ENCODE data around the gene EPHA1.

Gene EPHA1

GRCh38 chr7:143385891-143386781 is 22.5 kb downstream of the EPHA1 start:
- peak; percentile 44 for DNase-seq
- Histone ChIP-seq H3K4me3 (ENCODE audit: low read depth, low read length) (no peak overlapping the region), H3K27me3 (no peaks in the 10 kb centered on the region), H3K4me1 (no peaks in the 10 kb centered on the region; the same call in none of the 2 replicates), H3K36me3 (peaks cover 35% of the 10 kb centered on the region), H3K9me3 (no peaks in the 10 kb centered on the region)
- TF ChIP-seq, protein P1, sequence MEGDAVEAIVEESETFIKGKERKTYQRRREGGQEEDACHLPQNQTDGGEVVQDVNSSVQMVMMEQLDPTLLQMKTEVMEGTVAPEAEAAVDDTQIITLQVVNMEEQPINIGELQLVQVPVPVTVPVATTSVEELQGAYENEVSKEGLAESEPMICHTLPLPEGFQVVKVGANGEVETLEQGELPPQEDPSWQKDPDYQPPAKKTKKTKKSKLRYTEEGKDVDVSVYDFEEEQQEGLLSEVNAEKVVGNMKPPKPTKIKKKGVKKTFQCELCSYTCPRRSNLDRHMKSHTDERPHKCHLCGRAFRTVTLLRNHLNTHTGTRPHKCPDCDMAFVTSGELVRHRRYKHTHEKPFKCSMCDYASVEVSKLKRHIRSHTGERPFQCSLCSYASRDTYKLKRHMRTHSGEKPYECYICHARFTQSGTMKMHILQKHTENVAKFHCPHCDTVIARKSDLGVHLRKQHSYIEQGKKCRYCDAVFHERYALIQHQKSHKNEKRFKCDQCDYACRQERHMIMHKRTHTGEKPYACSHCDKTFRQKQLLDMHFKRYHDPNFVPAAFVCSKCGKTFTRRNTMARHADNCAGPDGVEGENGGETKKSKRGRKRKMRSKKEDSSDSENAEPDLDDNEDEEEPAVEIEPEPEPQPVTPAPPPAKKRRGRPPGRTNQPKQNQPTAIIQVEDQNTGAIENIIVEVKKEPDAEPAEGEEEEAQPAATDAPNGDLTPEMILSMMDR (IDR thresholded peaks at IDR 0.05; ENCODE audit: low read depth, low read length): no peak

DNA sequence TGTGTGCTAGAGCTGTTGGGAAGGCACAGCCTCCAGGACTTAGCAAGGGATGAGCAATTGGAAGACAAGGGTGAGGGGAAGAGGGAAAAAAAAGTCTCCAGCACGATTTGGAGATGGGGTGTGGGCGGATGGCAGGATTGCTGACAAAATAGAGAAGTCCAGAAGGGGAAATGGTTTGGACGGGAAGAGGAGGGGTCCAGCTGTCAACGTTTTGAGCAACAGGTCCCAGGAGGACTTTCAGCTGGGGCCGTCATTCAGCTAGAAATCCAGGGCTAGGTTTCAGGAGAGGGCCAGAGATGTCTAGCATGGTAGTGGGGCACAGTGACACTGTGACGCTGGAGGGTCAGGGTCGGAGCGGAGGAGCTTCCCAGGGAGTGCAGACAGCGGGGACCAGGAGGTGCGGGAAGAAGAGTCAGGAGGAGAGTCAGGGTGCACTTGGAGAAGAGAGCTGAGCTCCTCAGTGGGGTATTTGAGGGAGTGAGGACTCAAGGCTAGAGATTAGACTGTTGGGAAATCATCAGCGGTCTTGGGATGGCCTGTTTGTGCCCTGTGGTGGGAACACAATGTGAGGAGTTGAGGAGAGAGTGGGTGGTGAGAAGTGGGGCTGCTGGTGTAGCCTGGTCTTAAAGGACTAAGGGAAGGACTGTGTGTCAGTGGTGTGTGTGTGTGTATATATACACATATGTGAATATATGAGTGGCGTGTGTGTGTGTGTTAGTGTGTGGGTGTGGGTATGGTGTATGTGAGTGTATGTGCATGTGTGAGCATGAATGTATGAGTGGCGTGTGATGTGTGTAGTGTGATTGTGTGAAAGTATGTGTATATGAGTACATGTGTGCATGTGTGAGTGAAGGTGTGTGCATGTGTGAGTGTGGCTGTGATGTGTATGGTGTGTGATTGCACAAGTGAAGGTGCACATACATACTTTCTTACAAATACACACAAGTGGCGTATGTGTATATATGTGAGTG is 23.7 kb downstream of the EPHA1 start:
- DNase-seq: no peak
- Histone ChIP-seq H3K4me1 (no peaks in the 10 kb centered on the region; the same call in none of the 2 replicates), H3K9me3 (no peaks in the 10 kb centered on the region), H3K4me3 (ENCODE audit: low read depth, low read length) (no peak overlapping the region), H3K27me3 (no peaks in the 10 kb centered on the region), H3K36me3 (peaks cover 26% of the 10 kb centered on the region)
- TF ChIP-seq, protein P1 (IDR thresholded peaks at IDR 0.05; ENCODE audit: low read depth, low read length): no peak

GRCh38 chr7:143384148-143384547 is 24.5 kb downstream of the EPHA1 start:
- Histone ChIP-seq H3K4me1 (no peaks in the 10 kb centered on the region; the same call in none of the 2 replicates), H3K27me3 (no peaks in the 10 kb centered on the region), H3K9me3 (no peaks in the 10 kb centered on the region), H3K36me3 (peaks cover 21% of the 10 kb centered on the region), H3K4me3 (ENCODE audit: low read depth, low read length) (no peak overlapping the region)
- no peak for DNase-seq
- TF ChIP-seq, protein P1 (IDR thresholded peaks at IDR 0.05; ENCODE audit: low read depth, low read length): no peak

GRCh38 chr7:143383642-143383957 is 25.1 kb downstream of the EPHA1 start:
- Histone ChIP-seq H3K4me3 (ENCODE audit: low read depth, low read length) (no peak overlapping the region), H3K9me3 (no peaks in the 10 kb centered on the region), H3K36me3 (peaks cover 16% of the 10 kb centered on the region), H3K4me1 (no peaks in the 10 kb centered on the region; the same call in none of the 2 replicates), H3K27me3 (no peaks in the 10 kb centered on the region)
- no peak for DNase-seq
- TF ChIP-seq, protein P1 (IDR thresholded peaks at IDR 0.05; ENCODE audit: low read depth, low read length): no peak

DNA sequence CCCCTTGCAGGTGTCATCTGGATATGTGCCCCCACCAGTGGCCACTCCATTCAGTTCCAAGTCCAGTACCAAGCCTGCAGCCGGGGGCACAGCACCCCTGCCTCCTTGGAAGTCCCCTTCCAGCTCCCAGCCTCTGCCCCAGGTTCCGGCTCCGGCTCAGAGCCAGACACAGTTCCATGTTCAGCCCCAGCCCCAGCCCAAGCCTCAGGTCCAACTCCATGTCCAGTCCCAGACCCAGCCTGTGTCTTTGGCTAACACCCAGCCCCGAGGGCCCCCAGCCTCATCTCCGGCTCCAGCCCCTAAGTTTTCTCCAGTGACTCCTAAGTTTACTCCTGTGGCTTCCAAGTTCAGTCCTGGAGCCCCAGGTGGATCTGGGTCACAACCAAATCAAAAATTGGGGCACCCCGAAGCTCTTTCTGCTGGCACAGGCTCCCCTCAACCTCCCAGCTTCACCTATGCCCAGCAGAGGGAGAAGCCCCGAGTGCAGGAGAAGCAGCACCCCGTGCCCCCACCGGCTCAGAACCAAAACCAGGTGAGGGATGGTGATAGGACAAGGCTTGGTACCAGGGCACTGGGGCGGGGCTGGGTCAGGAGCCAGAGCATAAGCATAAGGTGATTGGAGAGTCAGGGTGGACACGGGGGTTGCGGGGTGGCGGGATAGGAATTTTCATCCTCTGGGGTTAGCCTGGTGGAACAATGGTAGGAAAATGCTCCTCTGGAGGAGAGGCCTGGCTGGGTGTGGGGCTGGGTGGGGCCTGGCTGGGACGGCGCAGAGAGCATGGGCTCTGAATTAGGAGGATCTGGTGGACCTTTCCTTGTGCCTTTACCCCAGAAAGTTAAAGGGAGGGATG is 25.6 kb downstream of the EPHA1 start:
- Histone ChIP-seq H3K9me3 (no peaks in the 10 kb centered on the region), H3K4me3 (ENCODE audit: low read depth, low read length) (no peak overlapping the region; the same call in 1 of the 2 replicates), H3K27me3 (no peaks in the 10 kb centered on the region), H3K4me1 (no peaks in the 10 kb centered on the region; the same call in none of the 2 replicates), H3K36me3 (peaks cover 10% of the 10 kb centered on the region)
- TF ChIP-seq, protein P1 (IDR thresholded peaks at IDR 0.05; ENCODE audit: low read depth, low read length): no peak
- DNase-seq: no peak
